Thoracic aorta (tissue), 2 donors: Measurements from ENCODE around the gene SAMD8. TPM values are rescaled to one million over a fixed set of nuclear protein-coding genes. Genes with fewer than 3 reads are reported as not detected.

Experiments
- ATAC-seq: fragments of 150-250 bp; one replicate; pipeline ENCODE4 v1.8.0; 2017; ENCODE audit warnings: low read depth; ENCODE audit not compliant: insufficient number of reproducible peaks, low FRiP score
- DNase-seq: peaks from one replicate; pipeline ENCODE4 v3.0.0-alpha.2; 2020; ENCODE audit warnings: low spot score
- H3K27ac ChIP-seq, 2 donors: fragments of 200-600 bp; sonication (generic); 1 replicate in 1 of 2; 2 replicates in 1 of 2; pipeline ENCODE4 v1.5.1; 2016; ENCODE audit warnings: mild to moderate bottlenecking in 2 of 2, moderate library complexity in 2 of 2
- H3K27me3 ChIP-seq: fragments of 200-600 bp; sonication (generic); replicated peaks from 2 replicates; pipeline ENCODE4 v1.6.0; 2016; ENCODE audit warnings: mild to moderate bottlenecking; ENCODE audit not compliant: insufficient read depth
- H3K36me3 ChIP-seq: fragments of 200-600 bp; sonication (generic); one replicate; pipeline ENCODE4 v1.5.1; 2016
- H3K4me1 ChIP-seq, 2 donors: fragments of 200-600 bp; sonication (generic); 1 replicate in 1 of 2; 2 replicates in 1 of 2; pipeline versions ENCODE4 v1.5.1 to v1.6.0; 2016; ENCODE audit warnings: low read depth in 2 of 2, mild to moderate bottlenecking in 1 of 2; ENCODE audit not compliant: control insufficient read depth in 1 of 2
- H3K4me3 ChIP-seq: fragments of 200-600 bp; sonication (generic); 2 replicates; pipeline ENCODE4 v1.5.1; 2016; ENCODE audit warnings: mild to moderate bottlenecking
- H3K9me3 ChIP-seq: fragments of 200-600 bp; sonication (generic); 2 replicates; pipeline ENCODE4 v1.5.1; 2016
- total RNA-seq, 2 donors: library from RNA; depleted of rRNA; stranded (reverse); fragments of >200 nt; gene quantifications; one replicate each; pipeline versions ENCODE4 v1.1.0 to v1.2.3, GENCODE V29; 2016
- TF ChIP-seq, protein P1 (sequence below): fragments of 200-600 bp; sonication (generic); IDR thresholded peaks from one replicate; pipeline ENCODE4 v1.5.1; 2019; ENCODE audit warnings: antibody characterized with exemption

Gene SAMD8
- total RNA-seq, 2 donors from 2014 or later = 22.7 to 51.5 TPM

DNA sequence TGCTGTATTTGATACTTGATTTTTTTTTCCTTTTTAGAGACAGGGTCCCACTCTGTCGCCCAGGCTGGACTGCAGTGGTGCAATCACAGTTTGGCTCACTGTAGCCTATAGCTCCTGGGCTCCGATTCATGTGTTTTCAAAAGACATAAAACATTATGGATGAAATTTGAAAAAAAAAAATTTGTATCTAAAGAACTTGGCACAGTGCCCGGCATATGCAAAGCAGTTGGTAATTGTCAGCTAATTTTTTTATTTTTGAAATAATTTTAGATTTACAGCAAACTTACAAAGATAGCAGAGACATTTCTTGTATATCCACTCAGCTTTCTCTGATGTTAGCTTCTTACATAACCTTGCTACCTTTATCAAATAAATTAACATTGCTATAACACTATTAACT is 20.3 kb upstream of the SAMD8 start:
- TF ChIP-seq, protein P1, sequence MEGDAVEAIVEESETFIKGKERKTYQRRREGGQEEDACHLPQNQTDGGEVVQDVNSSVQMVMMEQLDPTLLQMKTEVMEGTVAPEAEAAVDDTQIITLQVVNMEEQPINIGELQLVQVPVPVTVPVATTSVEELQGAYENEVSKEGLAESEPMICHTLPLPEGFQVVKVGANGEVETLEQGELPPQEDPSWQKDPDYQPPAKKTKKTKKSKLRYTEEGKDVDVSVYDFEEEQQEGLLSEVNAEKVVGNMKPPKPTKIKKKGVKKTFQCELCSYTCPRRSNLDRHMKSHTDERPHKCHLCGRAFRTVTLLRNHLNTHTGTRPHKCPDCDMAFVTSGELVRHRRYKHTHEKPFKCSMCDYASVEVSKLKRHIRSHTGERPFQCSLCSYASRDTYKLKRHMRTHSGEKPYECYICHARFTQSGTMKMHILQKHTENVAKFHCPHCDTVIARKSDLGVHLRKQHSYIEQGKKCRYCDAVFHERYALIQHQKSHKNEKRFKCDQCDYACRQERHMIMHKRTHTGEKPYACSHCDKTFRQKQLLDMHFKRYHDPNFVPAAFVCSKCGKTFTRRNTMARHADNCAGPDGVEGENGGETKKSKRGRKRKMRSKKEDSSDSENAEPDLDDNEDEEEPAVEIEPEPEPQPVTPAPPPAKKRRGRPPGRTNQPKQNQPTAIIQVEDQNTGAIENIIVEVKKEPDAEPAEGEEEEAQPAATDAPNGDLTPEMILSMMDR = no peak
- Histone ChIP-seq H3K4me1 (no peaks in the 10 kb centered on the region), H3K27me3 (no peaks in the 10 kb centered on the region), H3K36me3 (no peaks in the 10 kb centered on the region), H3K4me3 (no peak overlapping the region), H3K9me3 (no peaks in the 10 kb centered on the region), H3K27ac (no peak overlapping the region)
- ATAC-seq = no peak
- no peak for DNase-seq

DNA sequence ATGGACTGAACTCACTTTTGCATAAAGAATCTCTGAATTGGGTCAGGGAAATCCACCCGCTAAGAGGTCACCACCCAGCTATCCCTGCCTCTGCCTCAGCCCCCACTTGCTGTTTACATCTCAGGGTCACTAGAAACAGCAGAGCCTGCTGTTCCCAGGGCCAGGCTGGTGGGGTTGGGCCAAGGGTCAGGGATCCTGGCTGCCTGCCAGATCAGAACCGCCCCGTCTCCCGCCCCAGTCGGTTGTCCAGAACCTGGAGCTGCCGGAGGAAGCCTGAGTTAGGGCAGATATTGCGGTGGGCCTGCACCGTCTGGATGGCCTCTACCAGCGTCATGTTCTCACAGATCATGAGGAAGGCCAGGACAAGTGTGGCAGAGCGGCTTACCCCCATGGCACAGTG is 17.0 kb upstream of the SAMD8 start:
- H3K9me3 ChIP-seq = no peaks in the 10 kb centered on the region
- no peak overlapping the region for H3K27ac ChIP-seq
- H3K4me1 ChIP-seq = no peaks in the 10 kb centered on the region

DNA sequence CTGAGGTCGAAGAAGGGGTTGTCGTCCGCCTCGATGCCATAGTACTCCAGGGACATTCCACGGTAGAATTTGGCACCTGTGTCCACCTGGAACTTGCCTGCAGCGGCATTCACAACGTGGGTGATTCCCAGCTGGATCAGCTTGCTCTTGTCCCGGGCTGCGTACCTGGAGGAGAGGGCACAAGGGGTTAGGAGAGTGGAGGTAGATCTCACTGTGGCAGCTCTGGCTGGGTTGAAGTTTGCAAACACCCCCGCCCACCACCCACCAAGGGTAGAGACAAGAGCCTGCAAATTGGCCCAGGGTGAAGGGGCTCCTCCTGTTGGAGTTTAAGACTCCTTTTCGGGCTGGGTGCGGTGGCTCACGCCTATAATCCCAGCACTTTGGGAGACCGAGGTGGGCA is 15.8 kb upstream of the SAMD8 start:
- Histone ChIP-seq H3K36me3 (no peaks in the 10 kb centered on the region), H3K9me3 (no peaks in the 10 kb centered on the region), H3K4me3 (no peak overlapping the region), H3K27me3 (no peaks in the 10 kb centered on the region), H3K27ac (no peak overlapping the region), H3K4me1 (no peaks in the 10 kb centered on the region)
- no peak for DNase-seq
- no peak for ATAC-seq
- TF ChIP-seq, protein P1 = no peak

More for the DNA sequence above, 17.0 kb upstream of the SAMD8 start:
- Histone ChIP-seq H3K4me3 (no peak overlapping the region), H3K27me3 (no peaks in the 10 kb centered on the region), H3K36me3 (no peaks in the 10 kb centered on the region)
- TF ChIP-seq, protein P1 = no peak
- DNase-seq (no peak), ATAC-seq (no peak)

DNA sequence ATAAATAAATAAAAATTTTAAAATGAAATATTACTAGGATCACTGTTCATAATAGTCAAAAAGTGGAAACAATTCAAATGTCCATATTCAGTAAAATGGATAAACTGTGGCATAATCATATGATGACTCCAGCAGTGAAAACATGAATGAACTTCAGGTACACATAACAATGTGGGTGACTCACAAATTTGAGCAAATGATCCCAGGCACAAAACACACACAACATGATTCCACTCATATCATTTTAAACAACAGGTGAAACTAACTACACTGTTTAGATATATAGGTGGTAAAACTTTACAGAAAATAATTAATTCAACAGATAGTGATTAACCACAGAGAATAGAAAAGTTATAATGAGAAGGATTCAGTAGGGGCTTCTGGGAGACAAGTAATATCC is 14.7 kb upstream of the SAMD8 start:
- Histone ChIP-seq H3K27ac (no peak overlapping the region), H3K4me1 (no peaks in the 10 kb centered on the region), H3K36me3 (no peaks in the 10 kb centered on the region), H3K27me3 (no peaks in the 10 kb centered on the region), H3K4me3 (no peak overlapping the region), H3K9me3 (no peaks in the 10 kb centered on the region)
- DNase-seq = no peak
- TF ChIP-seq, protein P1 = no peak
- ATAC-seq = no peak

- no peaks in the 10 kb centered on the region for H3K36me3 ChIP-seq
- H3K27me3 ChIP-seq = no peaks in the 10 kb centered on the region
- peaks cover 0 to 2% of the 10 kb centered on the region in 2 donors for H3K4me1 ChIP-seq
- no peak overlapping the region for H3K4me3 ChIP-seq
- no peak overlapping the region for H3K27ac ChIP-seq
- no peaks in the 10 kb centered on the region for H3K9me3 ChIP-seq
- ATAC-seq (no peak), DNase-seq (no peak)
- TF ChIP-seq, protein P1 = no peak
Observed at GRCh38 chr10:75097666-75098285, 13.7 kb upstream of the SAMD8 start.
